Adrenal gland (tissue), 12 donors: ENCODE measurements around the gene VSIR. TPM values are rescaled to one million over a fixed set of nuclear protein-coding genes. Genes with fewer than 3 reads are reported as not detected.

ENCODE experiments used
- DNase-seq, 7 donors: peaks; one replicate each; pipeline ENCODE4 v3.0.0-alpha.2; 2019 to 2020
- H3K27ac ChIP-seq, 5 donors: fragments of 200-600 bp; sonication (generic) in 4 of 5; 1 replicate in 3 of 5; 2 replicates in 2 of 5; pipeline versions ENCODE4 v1.5.1 to v1.8.0; 2016 to 2020; ENCODE audit warnings: mild to moderate bottlenecking in 1 of 5
- H3K27me3 ChIP-seq: fragments of 200-600 bp; 2 replicates; pipeline ENCODE4 v1.8.0; 2021
- H3K36me3 ChIP-seq, 2 donors: fragments of 200-600 bp; replicated peaks in 1 of 2; 1 replicate in 1 of 2; 2 replicates in 1 of 2; pipeline versions ENCODE4 v1.5.1 to v1.8.0; 2018 to 2022
- H3K4me1 ChIP-seq, 2 donors: fragments of 200-600 bp; replicated peaks in 1 of 2; 1 replicate in 1 of 2; 2 replicates in 1 of 2; pipeline versions ENCODE4 v1.5.1 to v1.8.0; 2018 to 2021
- H3K4me3 ChIP-seq, 4 donors: fragments of 200-600 bp; sonication (generic) in 3 of 4; one replicate each; pipeline ENCODE4 v1.5.1; 2016 to 2018
- H3K9me3 ChIP-seq, 3 donors: fragments of 200-600 bp; sonication (generic) in 1 of 3; replicated peaks in 1 of 3; 1 replicate in 2 of 3; 2 replicates in 1 of 3; pipeline versions ENCODE4 v1.5.1 to v1.8.0; 2016 to 2021
- CTCF ChIP-seq, 6 experiments: fragments of 450-650 bp in 4 of 6; fragments of 200-600 bp in 2 of 6; sonication (generic) in 1 of 6; IDR thresholded peaks; 1 replicate in 5 of 6; 2 replicates in 1 of 6; pipeline versions ENCODE4 v1.5.1 to v1.8.0; 2016 to 2021; ENCODE audit warnings: antibody characterized with exemption in 6 of 6, mild to moderate bottlenecking in 2 of 6, moderate library complexity in 1 of 6
- POLR2A ChIP-seq, 2 donors: fragments of 450-650 bp; IDR thresholded peaks; one replicate each; pipeline ENCODE4 v1.6.1; 2017; ENCODE audit warnings: antibody characterized with exemption in 2 of 2, mild to moderate bottlenecking in 2 of 2, moderate library complexity in 1 of 2
- WGBS, 4 donors: extraction: QIAGEN DNeasy Blood & Tissue Kit in 2 of 4; methylation state at CpG; one replicate each; pipeline versions ENCODE4 v1.1.5 to v1.1.7; 2013 to 2017; 5-methylcytosine and 5-hydroxymethylcytosine counted together
- intact Hi-C, 2 donors: fragments of 100-400 bp; cut with DNase I; formaldehyde crosslinking; loops; one replicate each; pipeline versions ENCODE4 v1.14.1 to v1.15.0; 2022 to 2023
- polyA plus RNA-seq, 3 donors: library from polyadenylated mRNA; stranded (reverse); fragments of 200-250 nt in 2 of 3; fragments of 350-450 nt in 1 of 3; fragmentation: Illumina TruSeq in 1 of 3; extraction: RNeasy Lipid Tissue Mini Kit (QIAGEN cat#74804) in 1 of 3; gene quantifications; one replicate each; pipeline ENCODE4 v1.2.3, GENCODE V29; 2013 to 2014
- total RNA-seq, 9 donors: library from RNA; depleted of rRNA in 4 of 9; stranded (reverse); fragments of >200 nt in 4 of 9; fragments of 120-200 nt in 1 of 9; fragmentation: NEBNext Ultra II Directional in 1 of 9; extraction: Animal tissue kit (Norgen Biotek cat#: 25700) in 1 of 9; gene quantifications; one replicate each; pipeline versions ENCODE4 v1.1.0 to v1.2.4, GENCODE V29; 2013 to 2023
- donor health status: healthy with polysubstance abuse.
- donor health status: Bipolar disorder and iron deficiency.
- donor health status: DM: yes; HTN: yes; CAD: no.
- donor health status: DM: no; HTN: no; CAD: no.
- donor health status: DM: no; HTN: no; CAD: no.
- donor health status: DM: yes; HTN: yes; CAD: no.

The VSIR gene
- total and polyA plus RNA-seq, 12 donors, result 8.0 to 71.7 (median 35.4) TPM

DNA sequence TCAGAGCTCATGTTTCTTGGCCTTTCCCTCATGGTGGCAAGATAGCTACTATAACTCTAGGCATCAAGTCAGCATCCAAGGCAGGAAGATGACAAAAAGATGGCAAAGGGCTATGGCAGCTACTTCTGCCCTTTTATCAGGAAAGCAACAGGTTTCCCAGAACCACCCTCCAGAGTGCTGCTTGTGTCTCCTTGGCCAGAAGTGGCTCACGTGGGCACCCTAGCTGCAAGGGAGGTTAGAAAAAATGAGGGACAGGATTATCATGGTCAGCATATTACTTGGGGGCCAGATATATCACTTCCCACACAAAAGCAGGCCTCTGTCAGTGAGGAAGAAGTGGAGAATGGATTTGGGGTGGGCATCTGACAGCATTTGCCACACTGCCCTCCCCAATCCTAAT lies 29.5 kb downstream of the VSIR start:
- Histone ChIP-seq H3K4me1 (peaks cover 30 to 44% of the 10 kb centered on the region in 2 donors), H3K4me3 (no peak overlapping the region), H3K27me3 (no peaks in the 10 kb centered on the region), H3K36me3 (no peaks in the 10 kb centered on the region), H3K9me3 (no peaks in the 10 kb centered on the region), H3K27ac (no peak overlapping the region)
- no peak for TF ChIP-seq CTCF (IDR thresholded peaks at IDR 0.05)
- TF ChIP-seq POLR2A (IDR thresholded peaks at IDR 0.05), result no peak
- DNase-seq, result no peak
- intact Hi-C loops, result no loop called here
- 86 to 95% (median 88%) methylated on average over 1 of the region's 1 CpG for WGBS, 4 donors

DNA sequence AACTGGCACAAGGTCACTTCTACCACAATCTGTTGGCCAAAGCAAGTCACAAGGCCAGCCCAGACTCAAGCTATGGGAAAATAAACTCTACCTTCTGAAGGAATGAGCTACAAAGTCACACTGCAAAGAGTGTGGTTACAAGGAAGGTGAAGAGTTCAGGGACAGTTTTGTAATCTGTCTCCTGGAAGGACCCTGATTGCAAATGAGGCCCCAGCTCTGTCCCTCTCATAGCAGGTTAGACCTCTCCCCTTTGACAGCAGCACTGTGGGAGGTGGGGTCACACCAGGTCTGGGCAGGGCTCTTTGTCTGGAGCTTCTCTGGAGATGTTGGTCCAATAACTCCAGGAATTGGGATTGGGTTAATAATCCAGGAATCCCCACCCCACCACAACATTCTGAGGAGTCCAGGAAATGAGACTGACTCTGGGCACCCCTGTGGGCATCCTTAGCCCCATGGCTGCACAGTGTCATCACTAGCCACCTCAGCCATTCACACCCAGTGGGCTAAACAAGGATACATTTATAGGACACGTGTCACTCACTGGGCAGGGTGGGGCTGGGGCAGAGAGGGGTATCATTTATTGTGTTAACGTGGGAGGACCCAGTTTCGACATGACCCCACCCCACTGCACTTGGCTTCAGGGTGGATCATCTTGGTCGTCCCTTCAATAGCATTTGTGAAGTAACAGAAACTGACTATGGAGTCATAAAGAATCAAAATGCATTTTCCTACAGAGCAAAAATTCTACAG lies 30.1 kb downstream of the VSIR start:
- H3K27ac ChIP-seq, result no peak overlapping the region
- whole genome bisulfite sequencing, 4 donors, result 82 to 91% (median 89%) methylated on average over 4 of the region's 4 CpGs
- H3K27me3 ChIP-seq, result no peaks in the 10 kb centered on the region
- peaks cover 24 to 38% of the 10 kb centered on the region in 2 donors for H3K4me1 ChIP-seq
- no peak for DNase-seq
- intact Hi-C loops, result no loop called here
- H3K4me3 ChIP-seq, result no peak overlapping the region
- no peaks in the 10 kb centered on the region for H3K36me3 ChIP-seq
- TF ChIP-seq POLR2A (IDR thresholded peaks at IDR 0.05) (no peak), CTCF (IDR thresholded peaks at IDR 0.05) (no peak)
- H3K9me3 ChIP-seq, result no peaks in the 10 kb centered on the region

DNA sequence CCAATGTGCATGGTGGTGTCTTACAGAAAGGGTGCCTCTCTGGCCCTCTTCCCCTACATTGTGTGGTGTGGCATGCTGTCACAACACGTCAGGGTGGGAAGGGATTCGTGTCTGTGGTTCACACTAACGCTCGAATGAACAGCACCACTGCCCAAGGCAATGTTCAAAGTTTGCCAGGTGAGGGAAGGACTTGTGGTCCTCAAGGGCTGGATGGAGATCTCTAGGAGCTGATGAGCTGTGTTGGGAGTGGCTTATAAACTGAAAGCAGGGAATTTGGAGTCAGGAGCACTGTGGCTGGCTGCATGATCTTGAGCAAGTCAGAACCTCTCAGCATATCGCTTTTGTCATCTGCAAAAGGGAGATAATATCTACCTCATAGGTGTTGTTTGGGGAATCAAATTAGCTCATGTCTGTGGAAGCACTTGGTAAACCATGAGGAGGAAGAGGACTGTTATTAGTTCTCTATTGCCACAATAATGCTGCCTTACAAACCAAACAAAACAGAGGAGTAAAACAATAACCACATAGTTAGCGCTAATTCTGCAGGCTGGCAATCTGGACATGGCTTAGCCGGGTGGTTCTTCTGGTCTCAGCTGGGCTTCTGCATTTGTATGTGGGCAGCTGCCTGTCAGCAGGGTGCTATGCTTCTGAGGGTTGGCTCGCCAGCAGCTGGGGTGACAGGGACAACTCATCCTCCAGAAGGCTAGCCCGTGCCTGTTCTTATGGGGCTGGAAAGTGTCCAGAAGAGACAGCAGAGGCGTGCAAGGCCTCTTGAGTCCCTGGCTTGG lies 30.8 kb downstream of the VSIR start:
- H3K4me3 ChIP-seq, result no peak overlapping the region
- no peaks in the 10 kb centered on the region for H3K36me3 ChIP-seq
- intact Hi-C loops, result no loop called here
- H3K9me3 ChIP-seq, result no peaks in the 10 kb centered on the region
- no peak overlapping the region for H3K27ac ChIP-seq
- no peaks in the 10 kb centered on the region for H3K27me3 ChIP-seq
- TF ChIP-seq POLR2A (IDR thresholded peaks at IDR 0.05), result no peak
- H3K4me1 ChIP-seq, result peaks cover 18 to 31% of the 10 kb centered on the region in 2 donors
- WGBS, 4 donors, result 83 to 97% (median 86%) methylated on average over 8 to 10 of the region's 10 CpGs
- no peak for DNase-seq

DNA sequence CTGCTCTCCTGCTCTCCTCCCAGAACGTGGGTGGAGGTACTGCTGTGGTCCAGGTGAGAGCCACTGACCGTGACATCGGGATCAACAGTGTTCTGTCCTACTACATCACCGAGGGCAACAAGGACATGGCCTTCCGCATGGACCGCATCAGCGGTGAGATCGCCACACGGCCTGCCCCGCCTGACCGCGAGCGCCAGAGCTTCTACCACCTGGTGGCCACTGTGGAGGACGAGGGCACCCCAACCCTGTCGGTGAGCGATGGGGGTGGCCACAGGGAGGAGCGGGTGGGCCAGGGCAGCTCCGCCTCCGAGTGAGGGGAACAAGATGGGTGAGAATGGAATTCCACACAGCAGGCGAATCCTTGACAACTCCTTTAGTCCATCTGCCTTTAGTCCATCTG lies 31.6 kb downstream of the VSIR start:
- intact Hi-C loops, result no loop called here
- Histone ChIP-seq H3K36me3 (no peaks in the 10 kb centered on the region), H3K27ac (no peak overlapping the region), H3K4me3 (no peak overlapping the region), H3K9me3 (no peaks in the 10 kb centered on the region), H3K27me3 (no peaks in the 10 kb centered on the region), H3K4me1 (peaks cover 10 to 24% of the 10 kb centered on the region in 2 donors)
- WGBS, 4 donors, result 94 to 100% (median 96%) methylated on average over 1 to 20 of the region's 20 CpGs
- DNase-seq, result no peak
- TF ChIP-seq CTCF (IDR thresholded peaks at IDR 0.05) (no peak), POLR2A (IDR thresholded peaks at IDR 0.05) (no peak)
